MM.1S (cell line): ENCODE measurements around the gene CDV3.

Source experiments
- EZH2 ChIP-seq: fragments of 300-600 bp; sonication (generic); optimal IDR thresholded peaks from 2 replicates; pipeline ENCODE3; 2017; ENCODE audit warnings: low read depth, mild to moderate bottlenecking, antibody characterized with exemption, low read length, mixed read lengths
- TF ChIP-seq, protein P1 (sequence below): fragments of 300-600 bp; sonication (generic); IDR thresholded peaks from 2 replicates; pipeline ENCODE4 v1.5.1; 2016; ENCODE audit warnings: antibody characterized with exemption, low read length, mixed read lengths

DNA sequence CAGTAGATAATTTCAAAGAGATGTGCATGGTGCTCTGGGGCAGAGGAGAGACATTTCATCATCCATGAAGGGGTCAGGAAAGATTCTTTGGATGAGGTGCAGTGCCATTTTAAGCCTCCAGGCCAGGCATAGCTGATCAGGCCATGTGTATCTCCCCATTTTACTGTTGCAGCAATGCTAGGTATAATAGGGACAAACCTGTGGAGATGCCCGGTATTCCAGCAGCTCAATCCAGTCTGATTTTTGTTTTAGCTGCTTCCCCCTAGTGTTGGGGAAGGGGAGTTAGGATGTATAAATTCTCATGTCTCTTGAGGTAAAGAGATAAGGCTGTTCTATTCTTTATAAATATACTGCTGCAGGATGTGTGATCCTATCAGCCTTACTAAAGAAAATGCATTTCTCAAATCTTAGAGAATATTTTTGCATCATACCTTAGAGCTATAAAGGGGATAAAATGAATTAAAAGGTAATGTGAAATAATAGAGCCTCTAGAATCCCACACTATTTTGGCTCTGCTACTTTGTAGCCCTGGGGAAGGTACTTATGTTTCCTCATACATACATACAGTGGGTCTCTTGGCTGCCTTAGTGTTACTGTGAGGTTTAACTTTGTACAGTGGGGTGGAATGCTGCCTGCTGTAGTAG, 5.2 kb downstream of the CDV3 start:
- TF ChIP-seq, protein P1, sequence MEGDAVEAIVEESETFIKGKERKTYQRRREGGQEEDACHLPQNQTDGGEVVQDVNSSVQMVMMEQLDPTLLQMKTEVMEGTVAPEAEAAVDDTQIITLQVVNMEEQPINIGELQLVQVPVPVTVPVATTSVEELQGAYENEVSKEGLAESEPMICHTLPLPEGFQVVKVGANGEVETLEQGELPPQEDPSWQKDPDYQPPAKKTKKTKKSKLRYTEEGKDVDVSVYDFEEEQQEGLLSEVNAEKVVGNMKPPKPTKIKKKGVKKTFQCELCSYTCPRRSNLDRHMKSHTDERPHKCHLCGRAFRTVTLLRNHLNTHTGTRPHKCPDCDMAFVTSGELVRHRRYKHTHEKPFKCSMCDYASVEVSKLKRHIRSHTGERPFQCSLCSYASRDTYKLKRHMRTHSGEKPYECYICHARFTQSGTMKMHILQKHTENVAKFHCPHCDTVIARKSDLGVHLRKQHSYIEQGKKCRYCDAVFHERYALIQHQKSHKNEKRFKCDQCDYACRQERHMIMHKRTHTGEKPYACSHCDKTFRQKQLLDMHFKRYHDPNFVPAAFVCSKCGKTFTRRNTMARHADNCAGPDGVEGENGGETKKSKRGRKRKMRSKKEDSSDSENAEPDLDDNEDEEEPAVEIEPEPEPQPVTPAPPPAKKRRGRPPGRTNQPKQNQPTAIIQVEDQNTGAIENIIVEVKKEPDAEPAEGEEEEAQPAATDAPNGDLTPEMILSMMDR: peak; percentile 56
- no peak for TF ChIP-seq EZH2
